GM23338 (cell line): ENCODE measurements around the gene UGT1A4.

Source experiments
- EZH2 ChIP-seq: fragments of 200-600 bp; sonication (generic); IDR thresholded peaks from one replicate; pipeline ENCODE4 v1.8.0; 2017; ENCODE audit warnings: antibody characterized with exemption, mild to moderate bottlenecking, low read depth; ENCODE audit not compliant: unreplicated experiment
- EZH2phosphoT487 ChIP-seq: fragments of 200-600 bp; sonication (generic); IDR thresholded peaks from one replicate; pipeline ENCODE4 v1.8.1; 2018; ENCODE audit warnings: antibody characterized with exemption; ENCODE audit not compliant: unreplicated experiment
- POLR2AphosphoS5 ChIP-seq: IDR thresholded peaks from 2 replicates; pipeline ENCODE4 v1.6.1; 2016; ENCODE audit warnings: antibody characterized with exemption, low read depth
- TF ChIP-seq, protein P1 (sequence below), 2 experiments: fragments of 200-600 bp in 1 of 2; sonication (generic) in 1 of 2; conservative IDR thresholded peaks; 2 replicates each; pipeline versions ENCODE4 v1.5.1 to v1.6.1; 2016 to 2017; ENCODE audit warnings: antibody characterized with exemption in 2 of 2, low read depth in 2 of 2, mild to moderate bottlenecking in 2 of 2, moderate library complexity in 1 of 2

DNA sequence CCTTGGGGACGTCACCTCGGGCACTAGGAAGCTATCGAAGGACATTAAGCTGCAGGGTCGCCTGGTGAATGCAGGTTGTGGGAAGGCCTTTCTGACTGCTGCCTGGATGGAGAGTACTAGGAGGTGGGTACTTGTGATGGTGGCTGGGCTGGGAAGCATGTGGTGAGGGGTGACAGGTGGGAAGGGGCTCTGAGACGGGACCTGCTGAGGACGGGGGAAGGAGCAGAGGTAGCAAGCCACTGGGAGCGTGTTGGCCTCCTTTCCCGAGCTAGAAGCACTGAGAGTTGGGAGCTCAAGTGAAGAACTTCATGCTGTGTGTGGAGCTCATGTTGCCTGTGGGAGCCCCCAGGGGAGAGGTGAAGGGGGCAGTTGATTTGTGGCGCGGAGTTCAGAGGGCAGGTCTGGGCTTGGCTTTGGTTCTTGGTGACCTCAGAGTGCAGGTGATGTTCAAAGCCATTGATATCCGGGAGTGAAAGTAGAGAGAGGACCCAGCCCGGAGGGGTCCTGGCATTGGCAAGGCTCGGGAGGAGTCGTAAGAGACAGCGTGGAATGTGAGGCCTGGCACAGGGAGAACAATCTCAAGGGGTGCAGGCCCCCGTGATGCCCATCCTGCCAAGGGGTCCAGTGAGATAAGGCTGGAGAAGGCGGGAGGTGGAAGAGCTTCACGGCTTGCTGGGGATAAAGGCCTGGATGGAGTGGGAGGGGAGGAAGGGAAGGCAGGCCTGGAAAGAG is 72.8 kb downstream of the UGT1A4 start:
- TF ChIP-seq, protein P1, sequence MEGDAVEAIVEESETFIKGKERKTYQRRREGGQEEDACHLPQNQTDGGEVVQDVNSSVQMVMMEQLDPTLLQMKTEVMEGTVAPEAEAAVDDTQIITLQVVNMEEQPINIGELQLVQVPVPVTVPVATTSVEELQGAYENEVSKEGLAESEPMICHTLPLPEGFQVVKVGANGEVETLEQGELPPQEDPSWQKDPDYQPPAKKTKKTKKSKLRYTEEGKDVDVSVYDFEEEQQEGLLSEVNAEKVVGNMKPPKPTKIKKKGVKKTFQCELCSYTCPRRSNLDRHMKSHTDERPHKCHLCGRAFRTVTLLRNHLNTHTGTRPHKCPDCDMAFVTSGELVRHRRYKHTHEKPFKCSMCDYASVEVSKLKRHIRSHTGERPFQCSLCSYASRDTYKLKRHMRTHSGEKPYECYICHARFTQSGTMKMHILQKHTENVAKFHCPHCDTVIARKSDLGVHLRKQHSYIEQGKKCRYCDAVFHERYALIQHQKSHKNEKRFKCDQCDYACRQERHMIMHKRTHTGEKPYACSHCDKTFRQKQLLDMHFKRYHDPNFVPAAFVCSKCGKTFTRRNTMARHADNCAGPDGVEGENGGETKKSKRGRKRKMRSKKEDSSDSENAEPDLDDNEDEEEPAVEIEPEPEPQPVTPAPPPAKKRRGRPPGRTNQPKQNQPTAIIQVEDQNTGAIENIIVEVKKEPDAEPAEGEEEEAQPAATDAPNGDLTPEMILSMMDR (conservative IDR thresholded peaks at IDR 0.05; ENCODE audit: low read depth in 2 of 2): no peak
- TF ChIP-seq EZH2: no peak
- TF ChIP-seq POLR2AphosphoS5: no peak
- no peak for TF ChIP-seq EZH2phosphoT487
